ENCODE results near the gene RTBDN. TPM values are rescaled to one million over a fixed set of nuclear protein-coding genes. Genes with fewer than 3 reads are reported as not detected.
A peak's percentile ranks its signal among the peaks of the same experiment; 100 is the strongest.

Gene RTBDN
- total and polyA plus RNA-seq, 10 of the 15 experiments (the other 5 are each of a cell fraction or from before 2014, with no cell fraction given): 0.45 TPM; not detected in 9

- TF ChIP-seq SKIL (IDR thresholded peaks at IDR 0.05; ENCODE audit: low read depth, poor library complexity, severe bottlenecking) (peak; percentile 80), ZNF384 (IDR thresholded peaks at IDR 0.05; ENCODE audit: borderline replicate concordance, low read depth, low read length) (no peak), CHD1 (IDR thresholded peaks at IDR 0.05; ENCODE audit: low read depth, low read length) (no peak), EP300 (IDR thresholded peaks at IDR 0.05; ENCODE audit: borderline replicate concordance in 1 of 2, control insufficient read depth in 1 of 2, low read depth in 2 of 2, low read length in 2 of 2) (0 out of 4 replicates have a peak, but pooled peaks of 1 of the 2 experiments have one; percentile 23), BCL11A (IDR thresholded peaks at IDR 0.05; ENCODE audit: low read depth, low read length) (no peak), SUPT20H (IDR thresholded peaks at IDR 0.05; ENCODE audit: borderline replicate concordance, control insufficient read depth, low read depth, low read length) (no peak), CUX1 (IDR thresholded peaks at IDR 0.05; ENCODE audit: insufficient replicate concordance, low read depth, low read length) (peak; percentile 55), IKZF2 (IDR thresholded peaks at IDR 0.05) (peak; percentile 61 to 81), BRCA1 (IDR thresholded peaks at IDR 0.05; ENCODE audit: low read depth, low read length) (no peak)
Observed at GRCh38 chr19:12784871-12785430, 49.4 kb downstream of the RTBDN start (continued).
